ENCODE measurements around the gene CAPG. TPM values are rescaled to one million over a fixed set of nuclear protein-coding genes. Genes with fewer than 3 reads are reported as not detected.

Gene CAPG
- total and polyA plus RNA-seq, 9 of the 15 experiments (the other 6 are each of a cell fraction or from before 2014, with no cell fraction given) = 10.6 to 90.4 (median 56.0) TPM

GRCh38 chr2:85409845-85410583 is at the start of gene CAPG (continued):
- TF ChIP-seq MBD2 (IDR thresholded peaks at IDR 0.05; ENCODE audit: borderline replicate concordance, low read depth) (no peak; the same call in 1 of the 2 replicates), JUN (IDR thresholded peaks at IDR 0.05; ENCODE audit: borderline replicate concordance, low read depth, low read length) (no peak), JUN (CRISPR knock-in tag; IDR thresholded peaks at IDR 0.05; ENCODE audit: borderline replicate concordance) (no peak), RNF219 (CRISPR knock-in tag; IDR thresholded peaks at IDR 0.05) (no peak), CHAMP1 (IDR thresholded peaks at IDR 0.05) (no peak), MNT (conservative IDR thresholded peaks at IDR 0.05) (0 out of 4 replicates have a peak, but pooled peaks of 1 of the 2 experiments have one; percentile 32), DEAF1 (CRISPR knock-in tag; IDR thresholded peaks at IDR 0.05) (no peak), NELFE (IDR thresholded peaks at IDR 0.05; ENCODE audit: insufficient read depth, insufficient read length) (no peak), ARID1B (IDR thresholded peaks at IDR 0.05) (no peak; the same call in 1 of the 2 replicates)
